Fibroblast of skin of back (primary cell): ENCODE measurements around the gene SOBP.
A peak's percentile ranks its signal among the peaks of the same experiment; 100 is the strongest.
"Not testable (repeated sequence)": the region's sequence is repeated elsewhere in the genome, so short reads cannot be mapped to it uniquely, and the experiment has no call there.

ENCODE experiments used
- DNase-seq: peaks from one replicate; pipeline ENCODE4 v3.0.0-alpha.2; 2013

The SOBP gene

GRCh38 chr6:107550906-107551305, 61.0 kb downstream of the SOBP start:
- no peak for DNase-seq

DNA sequence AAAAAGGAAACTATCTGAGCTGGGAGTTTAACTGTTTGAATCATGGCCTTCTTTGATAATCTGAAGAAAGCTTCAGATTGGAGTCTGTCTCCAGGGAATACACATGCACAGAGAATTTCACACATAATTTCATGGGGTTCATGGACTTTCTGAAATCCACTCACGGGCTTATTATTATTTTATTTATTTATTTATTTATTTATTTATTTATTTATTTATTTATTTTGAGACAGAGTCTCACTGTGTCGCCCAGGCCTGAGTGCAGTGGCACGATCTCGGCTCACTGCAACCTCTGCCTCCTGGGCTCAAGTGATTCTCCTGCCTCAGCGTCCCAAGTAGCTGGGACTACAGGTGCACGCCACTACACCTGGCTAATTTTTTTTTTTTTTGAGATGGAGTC, 63.2 kb downstream of the SOBP start:
- not testable (repeated sequence) for DNase-seq

DNA sequence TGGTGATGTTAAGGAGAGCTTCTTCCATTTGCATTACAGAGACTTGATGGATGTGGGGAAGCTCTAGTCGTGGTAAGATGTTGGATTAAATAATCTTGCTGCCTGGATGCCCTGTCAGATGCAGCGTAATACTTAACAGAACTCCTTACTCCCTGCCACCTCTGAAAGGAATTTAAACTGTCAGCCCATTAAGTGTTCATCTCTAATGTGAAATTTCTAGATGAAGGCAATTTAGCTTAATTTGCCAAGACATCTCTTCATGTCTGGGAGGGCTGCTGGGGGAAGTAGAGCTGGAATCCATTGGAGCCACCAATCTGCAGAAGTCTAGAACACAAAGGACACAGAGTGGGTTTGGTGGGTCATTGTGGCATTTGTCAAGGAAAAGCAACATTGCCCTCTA, 64.4 kb downstream of the SOBP start:
- DNase-seq, result no peak

GRCh38 chr6:107554918-107555317, 65.0 kb downstream of the SOBP start:
- DNase-seq, result no peak

DNA sequence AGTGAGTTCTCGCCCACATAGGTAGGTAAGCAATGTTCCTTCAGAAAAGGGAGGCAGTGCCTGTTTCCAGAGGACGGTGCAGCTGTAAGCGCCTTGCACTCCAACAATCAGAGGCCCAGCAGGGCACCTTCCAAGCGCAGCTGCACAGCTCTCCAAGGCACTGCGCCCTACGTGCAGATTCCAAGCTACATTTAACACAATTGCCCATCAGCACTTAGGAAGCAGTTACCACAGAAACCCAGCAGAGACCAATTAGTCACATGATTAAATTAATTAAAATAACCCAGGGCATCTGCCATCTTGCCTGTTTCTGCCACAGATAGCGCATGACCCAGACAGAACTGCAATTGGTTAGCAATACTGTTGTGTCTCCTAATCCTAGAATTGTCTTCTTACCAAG, 65.5 kb downstream of the SOBP start:
- no peak for DNase-seq

- DNase-seq, result no peak
Observed at GRCh38 chr6:107556082-107556481, 66.2 kb downstream of the SOBP start.

- DNase-seq, result no peak
Observed at GRCh38 chr6:107557698-107558097, 67.8 kb downstream of the SOBP start.

DNA sequence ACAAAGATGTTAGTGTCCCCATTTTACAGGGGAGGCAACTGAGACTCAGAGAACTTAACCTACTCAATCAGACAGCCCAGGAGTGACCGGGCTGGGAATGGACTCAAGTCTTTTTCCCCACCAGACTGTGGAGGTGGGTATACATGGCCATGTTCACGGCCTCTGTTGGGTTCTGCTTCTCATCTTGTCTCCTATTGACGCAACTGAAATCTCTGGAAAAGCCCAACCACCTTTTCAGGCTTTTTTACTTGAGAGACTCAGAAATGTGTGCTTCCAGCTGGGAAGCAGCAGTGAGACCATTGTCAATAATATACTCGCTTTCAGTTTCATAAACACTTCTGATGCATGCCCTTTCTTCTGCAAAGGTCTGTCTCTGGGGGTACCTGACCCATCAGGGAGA, 70.7 kb downstream of the SOBP start:
- peak; percentile 45 for DNase-seq

GRCh38 chr6:107561306-107561705, 71.4 kb downstream of the SOBP start:
- DNase-seq, result no peak

GRCh38 chr6:107563694-107564588, 74.0 kb downstream of the SOBP start:
- DNase-seq, result no peak

DNA sequence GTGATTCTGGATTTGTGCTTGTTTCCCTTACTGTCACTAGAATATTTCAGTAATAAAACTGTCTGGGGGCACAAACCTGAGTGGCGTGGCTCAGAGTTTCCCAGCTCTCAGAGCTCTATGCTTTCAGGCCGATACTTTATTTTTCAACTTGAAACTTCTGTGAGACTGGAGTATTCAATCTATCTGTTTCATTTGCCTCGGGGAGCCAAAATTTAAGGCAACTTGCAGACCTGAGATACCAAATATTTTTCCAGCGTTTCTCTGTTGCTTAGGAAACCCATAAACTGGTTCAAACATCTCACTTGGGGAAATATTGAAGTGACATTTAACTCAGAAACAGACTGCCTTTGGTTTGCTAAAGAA, 74.7 kb downstream of the SOBP start:
- no peak for DNase-seq

DNA sequence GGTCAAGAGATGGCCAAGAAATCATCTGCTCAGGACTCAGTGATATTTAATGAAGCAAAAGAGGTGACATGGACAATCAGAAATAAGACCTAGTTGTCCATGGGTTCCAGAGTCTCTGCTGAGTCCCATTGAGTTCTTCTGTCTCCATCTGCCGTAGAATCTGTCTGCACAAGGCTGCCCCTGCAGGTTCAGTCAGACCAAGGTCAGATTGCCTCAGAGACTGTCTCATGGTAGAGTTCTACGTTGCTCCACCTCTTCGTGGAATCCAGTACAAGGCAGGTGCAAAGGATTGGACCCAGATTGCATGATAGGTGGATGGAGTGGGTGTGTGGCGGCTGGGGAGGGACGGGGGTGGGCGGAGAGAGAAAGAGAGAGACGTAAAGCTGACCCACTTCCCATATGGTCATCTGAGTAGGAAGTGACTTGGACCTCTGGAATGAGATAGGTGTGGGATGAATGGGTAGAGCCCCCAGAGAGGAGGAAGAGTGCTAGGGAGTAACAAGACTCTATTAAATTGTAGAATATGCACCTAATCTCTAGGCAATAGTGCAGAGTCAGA, 75.3 kb downstream of the SOBP start:
- no peak for DNase-seq

DNA sequence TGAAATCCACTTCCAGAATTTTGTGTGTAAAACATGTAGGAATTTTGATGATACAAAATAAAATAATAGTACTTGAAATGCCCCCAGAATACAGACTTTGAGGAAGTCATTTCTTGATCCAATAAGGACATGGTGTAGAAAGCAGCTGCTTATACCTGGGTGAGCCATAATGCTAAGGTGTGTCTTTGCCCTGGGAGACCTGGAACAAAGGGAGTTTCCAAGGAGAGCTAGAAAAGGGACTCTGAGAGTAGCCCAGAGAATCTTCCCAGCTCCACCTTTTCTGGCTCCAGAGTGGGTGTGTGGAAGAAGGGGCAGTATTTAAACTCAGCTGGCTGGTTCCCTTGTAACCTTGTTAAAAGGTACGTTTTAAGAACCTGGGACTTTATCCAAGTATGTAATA, 77.7 kb downstream of the SOBP start:
- DNase-seq, result no peak

DNA sequence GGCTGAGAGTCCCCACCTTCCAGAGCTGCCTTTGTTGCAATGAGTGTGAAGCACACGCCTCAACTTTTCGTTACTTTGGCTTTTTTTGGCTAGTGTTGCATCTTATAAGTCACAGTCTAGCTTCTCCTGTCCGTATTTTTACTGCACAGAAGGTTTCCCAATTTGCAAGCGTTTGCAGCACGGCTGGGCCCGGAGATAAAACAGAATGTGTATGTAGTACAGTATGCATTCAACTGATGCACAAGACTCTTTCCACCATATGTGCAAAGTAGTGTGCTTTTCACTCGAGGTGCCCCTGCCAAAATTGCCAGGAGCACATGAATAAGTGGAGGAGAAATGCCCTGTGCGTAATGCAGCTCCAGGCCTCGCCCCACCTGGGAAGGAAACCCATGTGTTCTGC, 79.6 kb downstream of the SOBP start:
- no peak for DNase-seq

- no peak for DNase-seq
Observed at GRCh38 chr6:107571354-107571753, 81.4 kb downstream of the SOBP start.

- no peak for DNase-seq
Observed at GRCh38 chr6:107572886-107573285, 83.0 kb downstream of the SOBP start.

GRCh38 chr6:107574856-107575255, 84.9 kb downstream of the SOBP start:
- no peak for DNase-seq

DNA sequence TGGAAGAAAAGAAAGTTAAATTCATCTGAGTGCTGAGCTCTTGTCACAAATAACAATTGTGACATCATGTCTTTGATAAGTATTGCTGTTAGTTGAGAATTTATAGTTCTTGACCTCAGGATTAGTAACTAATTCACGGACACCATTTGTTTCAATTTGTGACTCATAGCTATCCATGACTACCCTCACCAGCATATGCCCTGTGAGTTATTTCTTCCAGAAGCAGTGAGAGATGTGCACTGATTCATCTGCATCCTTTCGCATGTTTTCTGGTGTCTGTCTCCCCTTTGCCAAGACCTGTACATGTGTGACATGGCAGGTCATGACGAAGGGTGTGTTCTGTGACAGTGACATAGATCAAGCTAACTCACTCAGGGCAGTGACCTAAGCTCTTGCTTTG, 86.9 kb downstream of the SOBP start:
- DNase-seq, result peak; percentile 47

DNA sequence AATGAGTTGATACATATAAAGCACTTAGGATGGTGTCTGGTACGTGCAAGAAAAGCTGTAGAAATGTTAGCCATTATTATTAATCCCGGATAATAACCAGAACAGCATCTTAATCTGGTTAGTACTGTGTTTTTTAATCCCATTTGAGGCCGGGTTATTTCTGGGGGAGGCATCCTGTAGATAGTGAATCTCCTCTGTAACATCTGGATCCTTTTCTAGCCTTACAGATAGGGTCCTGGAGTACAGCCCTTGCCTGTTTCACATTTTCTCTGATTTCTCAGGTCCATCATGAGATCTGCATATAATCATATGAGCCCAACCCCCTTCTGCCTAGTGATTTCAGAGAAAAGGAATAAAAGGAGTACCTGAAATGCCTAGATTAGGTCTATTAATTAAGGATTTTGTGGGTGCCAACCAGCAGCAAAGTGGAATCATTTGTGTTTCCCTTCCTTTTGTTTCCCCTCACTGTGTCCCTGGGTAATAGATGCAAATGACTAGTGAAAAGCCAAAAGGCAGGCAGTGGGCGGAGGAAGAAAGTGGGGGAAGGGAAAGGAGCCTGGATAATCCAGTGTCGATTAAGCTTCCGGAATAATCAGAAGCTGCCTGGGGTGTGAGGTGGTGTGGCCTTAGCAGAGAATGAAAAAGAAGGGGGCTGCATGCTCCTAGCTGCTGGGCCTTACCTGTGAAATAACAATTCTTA, 88.9 kb downstream of the SOBP start:
- no peak for DNase-seq

GRCh38 chr6:107579456-107580056, 89.6 kb downstream of the SOBP start:
- no peak for DNase-seq

- DNase-seq, result no peak
Observed at GRCh38 chr6:107582086-107582485, 92.2 kb downstream of the SOBP start.

DNA sequence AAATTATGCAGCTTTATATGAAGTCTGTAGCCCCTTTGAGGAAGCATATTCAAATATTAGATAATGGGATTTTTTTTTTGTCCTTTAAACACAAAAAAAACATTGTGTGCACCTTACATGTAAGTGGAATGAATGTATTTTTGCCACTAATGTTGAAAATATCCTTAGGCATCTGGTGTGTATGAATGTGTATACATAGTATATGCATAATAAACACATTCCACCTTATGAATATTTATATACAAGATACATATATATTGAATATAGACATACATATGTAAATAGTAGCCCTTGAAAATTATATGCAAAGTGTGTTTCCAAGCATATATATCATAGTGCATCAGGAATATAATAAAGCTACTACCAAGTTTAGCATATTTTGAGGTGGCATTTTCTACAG, 94.8 kb downstream of the SOBP start:
- DNase-seq, result no peak

DNA sequence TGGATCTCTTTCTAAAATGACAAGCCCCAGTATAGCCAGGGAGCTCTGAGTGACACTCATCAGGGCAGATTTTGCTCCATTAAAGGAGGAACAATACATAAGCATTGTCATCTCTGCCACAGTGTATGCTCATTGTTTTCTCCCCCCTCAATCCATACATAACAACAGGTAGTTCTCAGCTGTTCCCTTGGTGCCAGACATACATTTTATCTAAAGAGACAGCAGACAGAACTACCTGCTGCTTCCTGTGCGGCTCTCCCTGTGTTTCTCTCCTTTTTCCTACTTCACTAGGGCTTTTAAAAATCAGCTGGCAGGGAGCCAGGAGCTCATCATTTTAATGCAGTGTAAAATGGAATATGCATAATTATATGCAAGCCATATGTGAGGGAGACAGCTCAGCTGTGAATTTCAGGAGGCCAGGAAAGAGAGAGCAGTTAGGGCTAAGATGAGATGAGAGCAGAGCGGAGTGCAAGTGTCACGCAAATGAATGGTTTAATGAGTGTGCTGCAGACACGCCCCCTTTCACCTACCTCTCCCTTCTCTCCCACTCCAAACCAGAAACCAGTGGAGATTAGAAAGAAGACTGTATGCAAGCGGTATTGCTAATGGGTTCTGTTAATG, 96.0 kb downstream of the SOBP start:
- DNase-seq, result no peak
